Adipocyte (in vitro differentiated cells): Measurements from ENCODE around the gene UVRAG.
"Not testable (repeated sequence)": the region's sequence is repeated elsewhere in the genome, so short reads cannot be mapped to it uniquely, and the experiment has no call there.

Source experiments
- DNase-seq: peaks from one replicate; pipeline ENCODE4 v3.0.0-alpha.2; 2015; ENCODE audit warnings: low read depth
- H3K27me3 ChIP-seq: replicated peaks from 2 replicates; pipeline ENCODE4 v1.7.0; 2013; ENCODE audit warnings: mild to moderate bottlenecking, low read length, moderate library complexity; ENCODE audit not compliant: control insufficient read depth, insufficient read depth
- H3K36me3 ChIP-seq: 2 replicates; pipeline ENCODE4 v1.7.0; 2013; ENCODE audit warnings: low read length, mild to moderate bottlenecking, moderate library complexity; ENCODE audit not compliant: control insufficient read depth, insufficient read depth, severe bottlenecking
- H3K4me1 ChIP-seq: 2 replicates; pipeline ENCODE4 v1.7.0; 2013; ENCODE audit warnings: mild to moderate bottlenecking, low read length, moderate library complexity; ENCODE audit not compliant: control insufficient read depth, insufficient read depth
- H3K4me3 ChIP-seq: 2 replicates; pipeline ENCODE4 v1.7.0; 2013; ENCODE audit warnings: mild to moderate bottlenecking, low read length, moderate library complexity
- H3K9ac ChIP-seq: 2 replicates; pipeline ENCODE4 v1.7.0; 2013; ENCODE audit warnings: mild to moderate bottlenecking, low read length, moderate library complexity
- H3K9me3 ChIP-seq: 2 replicates; pipeline ENCODE4 v1.7.0; 2013; ENCODE audit warnings: mild to moderate bottlenecking, low read length, moderate library complexity; ENCODE audit not compliant: control insufficient read depth

UVRAG gene

GRCh38 chr11:76076749-76077148, 261.7 kb downstream of the UVRAG start:
- no peak for DNase-seq
- no peaks in the 10 kb centered on the region for H3K9me3 ChIP-seq
- H3K27me3 ChIP-seq, result no peaks in the 10 kb centered on the region
- H3K9ac ChIP-seq, result no peak overlapping the region
- H3K4me1 ChIP-seq, result peaks cover 43% of the 10 kb centered on the region
- H3K4me3 ChIP-seq, result no peak overlapping the region
- no peaks in the 10 kb centered on the region for H3K36me3 ChIP-seq

- peak; percentile 27 for DNase-seq
- Histone ChIP-seq H3K4me3 (no peak overlapping the region), H3K36me3 (no peaks in the 10 kb centered on the region), H3K9me3 (no peaks in the 10 kb centered on the region), H3K4me1 (peaks cover 42% of the 10 kb centered on the region), H3K27me3 (no peaks in the 10 kb centered on the region), H3K9ac (no peak overlapping the region)
Measured at GRCh38 chr11:76077575-76078150, 262.7 kb downstream of the UVRAG start.

GRCh38 chr11:76081084-76081483, 266.1 kb downstream of the UVRAG start:
- not testable (repeated sequence) for H3K36me3 ChIP-seq, DNase-seq, H3K9me3 ChIP-seq, H3K27me3 ChIP-seq, H3K4me3 ChIP-seq, H3K9ac ChIP-seq
- peaks cover 43% of the 10 kb centered on the region for H3K4me1 ChIP-seq

- H3K4me3 ChIP-seq, result peak overlapping the region; percentile 58
- peak overlapping the region; percentile 71 for H3K9ac ChIP-seq
- no peaks in the 10 kb centered on the region for H3K27me3 ChIP-seq
- H3K36me3 ChIP-seq, result no peaks in the 10 kb centered on the region
- peak; percentile 44 for DNase-seq
- no peaks in the 10 kb centered on the region for H3K9me3 ChIP-seq
- H3K4me1 ChIP-seq, result peaks cover 52% of the 10 kb centered on the region
Measured at GRCh38 chr11:76083563-76084451, 268.8 kb downstream of the UVRAG start.

- peaks cover 1% of the 10 kb centered on the region for H3K9me3 ChIP-seq
- no peak overlapping the region for H3K4me3 ChIP-seq
- peaks cover 52% of the 10 kb centered on the region for H3K4me1 ChIP-seq
- no peak for DNase-seq
- no peaks in the 10 kb centered on the region for H3K27me3 ChIP-seq
- H3K36me3 ChIP-seq, result peaks cover 2% of the 10 kb centered on the region
- H3K9ac ChIP-seq, result peak overlapping the region; percentile 26
Measured at GRCh38 chr11:76085270-76085669, 270.3 kb downstream of the UVRAG start.

- no peak overlapping the region for H3K4me3 ChIP-seq
- H3K4me1 ChIP-seq, result peaks cover 52% of the 10 kb centered on the region
- H3K36me3 ChIP-seq, result peaks cover 7% of the 10 kb centered on the region
- H3K9me3 ChIP-seq, result peaks cover 11% of the 10 kb centered on the region
- H3K9ac ChIP-seq, result no peak overlapping the region
- no peaks in the 10 kb centered on the region for H3K27me3 ChIP-seq
- peak; percentile 74 for DNase-seq
Measured at GRCh38 chr11:76086743-76087635, 272.0 kb downstream of the UVRAG start.

GRCh38 chr11:76087749-76088148, 272.7 kb downstream of the UVRAG start:
- H3K4me3 ChIP-seq, result no peak overlapping the region
- DNase-seq, result no peak
- no peaks in the 10 kb centered on the region for H3K27me3 ChIP-seq
- no peak overlapping the region for H3K9ac ChIP-seq
- peaks cover 7% of the 10 kb centered on the region for H3K36me3 ChIP-seq
- peaks cover 11% of the 10 kb centered on the region for H3K9me3 ChIP-seq
- H3K4me1 ChIP-seq, result peaks cover 50% of the 10 kb centered on the region

- Histone ChIP-seq H3K36me3 (peaks cover 7% of the 10 kb centered on the region), H3K9me3 (peaks cover 11% of the 10 kb centered on the region), H3K4me3 (no peak overlapping the region), H3K4me1 (peaks cover 42% of the 10 kb centered on the region), H3K27me3 (no peaks in the 10 kb centered on the region), H3K9ac (no peak overlapping the region)
- DNase-seq, result no peak
Measured at GRCh38 chr11:76088511-76088910, 273.5 kb downstream of the UVRAG start.

GRCh38 chr11:76090174-76090573, 275.2 kb downstream of the UVRAG start:
- Histone ChIP-seq H3K4me3 (no peak overlapping the region), H3K36me3 (peaks cover 7% of the 10 kb centered on the region), H3K27me3 (no peaks in the 10 kb centered on the region), H3K4me1 (peaks cover 26% of the 10 kb centered on the region), H3K9ac (no peak overlapping the region), H3K9me3 (peaks cover 11% of the 10 kb centered on the region)
- DNase-seq, result no peak

- Histone ChIP-seq H3K4me1 (peaks cover 20% of the 10 kb centered on the region), H3K9me3 (peaks cover 11% of the 10 kb centered on the region), H3K36me3 (peaks cover 7% of the 10 kb centered on the region), H3K4me3 (no peak overlapping the region), H3K27me3 (no peaks in the 10 kb centered on the region), H3K9ac (no peak overlapping the region)
- no peak for DNase-seq
Measured at GRCh38 chr11:76090821-76091220, 275.8 kb downstream of the UVRAG start.

GRCh38 chr11:76094740-76095139, 279.7 kb downstream of the UVRAG start:
- peaks cover 7% of the 10 kb centered on the region for H3K36me3 ChIP-seq
- H3K27me3 ChIP-seq, result no peaks in the 10 kb centered on the region
- H3K4me1 ChIP-seq, result peaks cover 4% of the 10 kb centered on the region
- DNase-seq, result no peak
- H3K9ac ChIP-seq, result no peak overlapping the region
- no peak overlapping the region for H3K4me3 ChIP-seq
- H3K9me3 ChIP-seq, result peaks cover 11% of the 10 kb centered on the region
